H1 (cell line): ENCODE measurements around the gene RMC1. TPM values are rescaled to one million over a fixed set of nuclear protein-coding genes. Genes with fewer than 3 reads are reported as not detected.

Experiments used
- CBX5 ChIP-seq: fragments of 300-800, 300-1000 bp; sonication (generic); IDR thresholded peaks from 2 replicates; pipeline ENCODE4 v1.7.1; 2016; ENCODE audit warnings: antibody characterized with exemption, low read length, low read depth
- CHD7 ChIP-seq: fragments of 300-600 bp; sonication (generic); IDR thresholded peaks from 2 replicates; pipeline ENCODE4 v1.7.1; 2012; ENCODE audit warnings: low read length, moderate library complexity, mild to moderate bottlenecking, inconsistent platforms; ENCODE audit not compliant: insufficient replicate concordance
- E2F6 ChIP-seq: IDR thresholded peaks from 2 replicates; pipeline ENCODE4 v1.6.1; 2012; ENCODE audit warnings: inconsistent platforms
- HDAC2 ChIP-seq, 2 experiments: fragments of 300-600 bp in 1 of 2; sonication (generic) in 1 of 2; IDR thresholded peaks; 2 replicates each; pipeline ENCODE4 v1.6.1; 2011 to 2012; ENCODE audit warnings: low read depth in 2 of 2, low read length in 2 of 2, mild to moderate bottlenecking in 2 of 2, moderate library complexity in 2 of 2, borderline replicate concordance in 1 of 2, inconsistent platforms in 1 of 2
- MAX ChIP-seq: IDR thresholded peaks from 2 replicates; pipeline ENCODE4 v1.6.1; 2012; ENCODE audit warnings: inconsistent platforms
- POLR2A ChIP-seq, 2 experiments: IDR thresholded peaks; 1 replicate in 1 of 2; 2 replicates in 1 of 2; pipeline ENCODE4 v1.6.1; 2011; ENCODE audit warnings: low read depth in 2 of 2, low read length in 2 of 2, mild to moderate bottlenecking in 2 of 2; ENCODE audit errors: control extremely low read depth in 1 of 2
- RBBP5 ChIP-seq: IDR thresholded peaks from 2 replicates; pipeline ENCODE4 v1.7.1; 2012; ENCODE audit warnings: low read depth, mild to moderate bottlenecking, inconsistent platforms, low read length, moderate library complexity, borderline replicate concordance
- SP1 ChIP-seq: IDR thresholded peaks from 2 replicates; pipeline ENCODE4 v1.6.1; 2011; ENCODE audit warnings: low read depth, low read length
- SRF ChIP-seq: IDR thresholded peaks from 2 replicates; pipeline ENCODE4 v1.6.1; 2011; ENCODE audit warnings: mild to moderate bottlenecking, low read depth, low read length, moderate library complexity
- TAF1 ChIP-seq: IDR thresholded peaks from 2 replicates; pipeline ENCODE4 v1.6.1; 2011; ENCODE audit warnings: mild to moderate bottlenecking, low read depth, low read length
- polyA plus RNA-seq, 7 experiments: library from polyadenylated mRNA; depleted of rRNA in 3 of 7; stranded (reverse) in 5 of 7; unstranded in 2 of 7; fragments of >200 nt in 5 of 7; fragments of 200-250 nt in 2 of 7; gene quantifications; 1 replicate in 5 of 7; 2 replicates in 1 of 7; 4 replicates in 1 of 7; pipeline versions ENCODE4 v1.2.1 to v1.2.3, GENCODE V29; 2011 to 2013; ENCODE audit warnings: missing spikeins in 2 of 7, mixed read lengths in 2 of 7
- total RNA-seq: library from RNA; stranded (reverse); fragmentation: NEBNext Ultra II Directional; extraction: Animal tissue kit (Norgen Biotek cat#: 25700); gene quantifications from 2 replicates; pipeline ENCODE4 v1.2.1, GENCODE V29; 2021

RMC1 gene
- total and polyA plus RNA-seq, 2 of the 8 experiments (the other 6 are each of a cell fraction or from before 2014, with no cell fraction given), result 16.4 to 20.1 TPM

- TF ChIP-seq CHD7, result no peak
- TF ChIP-seq E2F6, result no peak
- TF ChIP-seq TAF1, result no peak
- TF ChIP-seq RBBP5, result no peak
- TF ChIP-seq HDAC2 (IDR thresholded peaks at IDR 0.05; ENCODE audit: borderline replicate concordance in 1 of 2, low read depth in 2 of 2, low read length in 2 of 2), result no peak
- TF ChIP-seq MAX, result no peak
- no peak for TF ChIP-seq SRF
- no peak for TF ChIP-seq SP1
- no peak for TF ChIP-seq POLR2A (IDR thresholded peaks at IDR 0.05; ENCODE audit: control extremely low read depth in 1 of 2, low read depth in 2 of 2, low read length in 2 of 2)
- TF ChIP-seq CBX5, result no peak
These were observed 23.3 kb upstream of the RMC1 start (continued) for GRCh38 chr18:23479829-23480505.
